Measurements from ENCODE around the gene WDR7. TPM values are rescaled to one million over a fixed set of nuclear protein-coding genes. Genes with fewer than 3 reads are reported as not detected.

The WDR7 gene
- total and polyA plus RNA-seq, 2 experiments from 2014 or later: 9.8 to 15.0 TPM

DNA sequence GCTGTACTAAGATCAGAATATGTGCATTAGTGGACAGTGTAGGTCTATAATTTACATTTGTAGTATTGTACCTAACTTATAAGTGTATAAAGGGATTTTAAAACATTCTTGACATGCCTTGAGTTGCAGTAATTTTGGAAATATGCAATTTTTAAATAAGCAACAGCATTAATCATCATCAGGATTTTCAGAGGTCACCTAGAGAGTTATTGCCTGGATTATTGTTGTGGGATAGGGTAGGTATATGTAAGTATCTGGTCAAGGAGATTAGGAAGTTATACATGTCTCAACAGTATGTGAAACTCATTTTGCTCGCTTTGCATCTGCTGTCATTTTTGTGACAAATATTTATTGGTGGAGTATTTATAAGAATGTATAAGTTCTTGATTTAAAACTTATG, 184.2 kb downstream of the WDR7 start:
- H3K36me3 ChIP-seq: no peaks in the 10 kb centered on the region
- TF ChIP-seq CTCF (IDR thresholded peaks at IDR 0.05; ENCODE audit: low read depth, low read length): no peak
- H3K4me1 ChIP-seq (ENCODE audit: low read depth): no peaks in the 10 kb centered on the region
- no peak overlapping the region for H3K27ac ChIP-seq
- no peak for DNase-seq (ENCODE audit: low read depth in 1 of 2, low spot score in 1 of 2)
- H3K4me3 ChIP-seq: no peak overlapping the region
- H3K27me3 ChIP-seq: no peaks in the 10 kb centered on the region
- no peaks in the 10 kb centered on the region for H3K9me3 ChIP-seq (ENCODE audit: low read depth)

- no peak overlapping the region for H3K4me3 ChIP-seq
- no peak overlapping the region for H3K27ac ChIP-seq
- TF ChIP-seq CTCF (IDR thresholded peaks at IDR 0.05; ENCODE audit: low read depth, low read length): no peak
- no peaks in the 10 kb centered on the region for H3K4me1 ChIP-seq (ENCODE audit: low read depth)
- no peaks in the 10 kb centered on the region for H3K27me3 ChIP-seq
- no peaks in the 10 kb centered on the region for H3K9me3 ChIP-seq (ENCODE audit: low read depth)
- H3K36me3 ChIP-seq: no peaks in the 10 kb centered on the region
- no peak for DNase-seq (ENCODE audit: low read depth in 1 of 2, low spot score in 1 of 2)
Observed at GRCh38 chr18:56836173-56836572, 185.0 kb downstream of the WDR7 start.

DNA sequence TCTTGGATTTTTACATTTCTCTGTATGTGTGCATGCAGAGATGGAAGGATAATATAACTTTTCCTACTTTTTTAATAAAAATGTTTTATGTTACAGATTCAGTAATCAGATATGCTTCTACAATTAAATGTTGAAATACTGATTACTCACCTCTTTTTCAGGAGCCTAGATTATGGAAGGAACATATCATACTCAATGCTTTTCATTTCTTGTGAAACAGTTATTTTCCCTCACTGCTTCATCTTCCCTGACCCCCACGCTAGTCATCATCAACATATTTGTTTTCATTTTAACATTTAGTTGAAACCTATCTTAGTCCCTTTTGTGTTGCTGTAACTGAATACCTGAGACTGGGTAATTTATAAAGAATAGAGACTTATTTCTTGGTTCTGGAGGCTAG, 190.7 kb downstream of the WDR7 start:
- DNase-seq (ENCODE audit: low read depth in 1 of 2, low spot score in 1 of 2): no peak
- Histone ChIP-seq H3K4me1 (ENCODE audit: low read depth) (no peaks in the 10 kb centered on the region), H3K4me3 (no peak overlapping the region), H3K36me3 (no peaks in the 10 kb centered on the region), H3K27ac (no peak overlapping the region), H3K27me3 (no peaks in the 10 kb centered on the region), H3K9me3 (ENCODE audit: low read depth) (no peaks in the 10 kb centered on the region)
- TF ChIP-seq CTCF (IDR thresholded peaks at IDR 0.05; ENCODE audit: low read depth, low read length): no peak

GRCh38 chr18:56843241-56843640, 192.1 kb downstream of the WDR7 start:
- H3K9me3 ChIP-seq (ENCODE audit: low read depth): no peaks in the 10 kb centered on the region
- no peaks in the 10 kb centered on the region for H3K36me3 ChIP-seq
- no peak overlapping the region for H3K27ac ChIP-seq
- H3K4me1 ChIP-seq (ENCODE audit: low read depth): no peaks in the 10 kb centered on the region
- H3K4me3 ChIP-seq: no peak overlapping the region
- H3K27me3 ChIP-seq: no peaks in the 10 kb centered on the region
- no peak for DNase-seq (ENCODE audit: low read depth in 1 of 2, low spot score in 1 of 2)
- TF ChIP-seq CTCF (IDR thresholded peaks at IDR 0.05; ENCODE audit: low read depth, low read length): no peak

DNA sequence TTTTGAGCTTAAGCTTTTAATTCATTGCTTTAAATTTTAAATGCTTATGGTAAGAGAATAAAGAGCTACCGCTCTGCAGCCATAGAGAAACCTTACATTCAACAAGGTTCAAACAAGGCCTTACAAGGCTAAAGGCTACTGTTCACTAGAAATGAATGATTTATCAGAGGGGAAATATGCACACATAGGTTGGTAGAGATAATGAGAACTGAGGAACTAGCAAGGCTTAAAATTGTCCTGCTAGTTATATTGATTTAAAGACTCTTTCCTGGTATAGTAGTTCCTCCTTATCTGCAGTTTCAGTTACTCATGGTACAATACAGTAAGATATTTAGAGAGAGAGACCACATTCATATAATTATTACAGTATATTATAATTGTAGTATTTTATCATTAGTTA, 193.4 kb downstream of the WDR7 start:
- H3K36me3 ChIP-seq: no peaks in the 10 kb centered on the region
- H3K9me3 ChIP-seq (ENCODE audit: low read depth): no peaks in the 10 kb centered on the region
- no peak for TF ChIP-seq CTCF (IDR thresholded peaks at IDR 0.05; ENCODE audit: low read depth, low read length)
- DNase-seq (ENCODE audit: low read depth in 1 of 2, low spot score in 1 of 2): no peak
- H3K27me3 ChIP-seq: no peaks in the 10 kb centered on the region
- no peak overlapping the region for H3K4me3 ChIP-seq
- no peak overlapping the region for H3K27ac ChIP-seq
- no peaks in the 10 kb centered on the region for H3K4me1 ChIP-seq (ENCODE audit: low read depth)

- DNase-seq (ENCODE audit: low read depth in 1 of 2, low spot score in 1 of 2): no peak
- H3K27ac ChIP-seq: no peak overlapping the region
- no peak overlapping the region for H3K4me3 ChIP-seq
- no peaks in the 10 kb centered on the region for H3K36me3 ChIP-seq
- TF ChIP-seq CTCF (IDR thresholded peaks at IDR 0.05; ENCODE audit: low read depth, low read length): no peak
- no peaks in the 10 kb centered on the region for H3K9me3 ChIP-seq (ENCODE audit: low read depth)
- no peaks in the 10 kb centered on the region for H3K27me3 ChIP-seq
- no peaks in the 10 kb centered on the region for H3K4me1 ChIP-seq (ENCODE audit: low read depth)
Observed at GRCh38 chr18:56851774-56852173, 200.6 kb downstream of the WDR7 start.
